Measurements from ENCODE around the gene ANKRD63. TPM values are rescaled to one million over a fixed set of nuclear protein-coding genes. Genes with fewer than 3 reads are reported as not detected.

ANKRD63 gene
- total and polyA plus RNA-seq, 4 donors: not detected

GRCh38 chr15:40310001-40310959, 27.4 kb upstream of the ANKRD63 start:
- intact Hi-C loops (cut with DNase I): loop anchor here in 1 of 2 donors (10.0 kb wide), 1 partner anchor 55 kb away; no protein-coding TSS in a partner anchor
- no peaks in the 10 kb centered on the region for H3K27me3 ChIP-seq (ENCODE audit: control insufficient read depth in 1 of 2, insufficient read depth in 2 of 2, low read length in 1 of 2)
- no peak overlapping the region for H3K27ac ChIP-seq (ENCODE audit: low read depth in 1 of 2, low read length in 2 of 2)
- H3K4me1 ChIP-seq (ENCODE audit: control insufficient read depth in 1 of 2, insufficient read depth in 2 of 2, low read length in 2 of 2): no peaks in the 10 kb centered on the region
- H3K9me3 ChIP-seq (ENCODE audit: control insufficient read depth, low read length): no peaks in the 10 kb centered on the region
- DNase-seq: peak; percentile 68 to 78
- ATAC-seq (ENCODE audit: low FRiP score): peak; percentile 57
- H3K4me3 ChIP-seq (ENCODE audit: low read length in 2 of 2): no peak overlapping the region
- WGBS, 2 donors: 45 to 47% methylated on average over 4 of the region's 4 CpGs
- no peaks in the 10 kb centered on the region for H3K36me3 ChIP-seq (ENCODE audit: control insufficient read depth in 1 of 2, insufficient read depth in 2 of 2, low read length in 1 of 2)

DNA sequence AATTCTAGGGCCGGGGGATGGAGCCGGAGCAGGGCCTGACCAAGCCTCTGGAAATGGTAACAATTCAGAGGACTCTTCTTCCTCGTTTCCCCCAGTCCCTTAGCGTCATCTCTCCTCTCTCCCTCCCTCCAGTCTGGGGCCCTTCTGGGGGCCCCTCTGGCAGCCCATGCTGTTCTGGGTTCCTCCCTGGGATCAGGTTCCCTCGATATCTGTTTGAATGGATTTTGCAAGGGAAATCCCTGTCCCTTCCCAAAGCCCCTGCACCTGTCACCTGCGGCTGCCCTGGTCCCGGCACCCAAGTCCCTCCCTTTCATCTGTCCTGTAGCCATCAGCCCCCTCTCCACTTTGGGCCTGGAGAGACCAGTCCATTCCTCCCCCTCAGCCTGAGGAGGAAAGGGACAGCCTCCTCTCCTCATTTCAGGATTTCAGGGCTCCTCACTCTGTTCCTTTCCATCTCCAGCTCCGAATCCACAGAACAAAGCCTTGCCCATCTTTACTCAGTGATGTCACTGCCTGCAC, 26.5 kb upstream of the ANKRD63 start:
- H3K4me1 ChIP-seq (ENCODE audit: control insufficient read depth in 1 of 2, insufficient read depth in 2 of 2, low read length in 2 of 2): no peaks in the 10 kb centered on the region
- intact Hi-C loops (cut with DNase I): no loop called here
- no peak overlapping the region for H3K27ac ChIP-seq (ENCODE audit: low read depth in 1 of 2, low read length in 2 of 2)
- H3K36me3 ChIP-seq (ENCODE audit: control insufficient read depth in 1 of 2, insufficient read depth in 2 of 2, low read length in 1 of 2): no peaks in the 10 kb centered on the region
- H3K27me3 ChIP-seq (ENCODE audit: control insufficient read depth in 1 of 2, insufficient read depth in 2 of 2, low read length in 1 of 2): no peaks in the 10 kb centered on the region
- no peak overlapping the region for H3K4me3 ChIP-seq (ENCODE audit: low read length in 2 of 2)
- DNase-seq: peak; percentile 27 to 36
- ATAC-seq (ENCODE audit: low FRiP score): no peak
- WGBS, 2 donors: 93 to 96% methylated on average over 8 of the region's 8 CpGs
- no peaks in the 10 kb centered on the region for H3K9me3 ChIP-seq (ENCODE audit: control insufficient read depth, low read length)

DNA sequence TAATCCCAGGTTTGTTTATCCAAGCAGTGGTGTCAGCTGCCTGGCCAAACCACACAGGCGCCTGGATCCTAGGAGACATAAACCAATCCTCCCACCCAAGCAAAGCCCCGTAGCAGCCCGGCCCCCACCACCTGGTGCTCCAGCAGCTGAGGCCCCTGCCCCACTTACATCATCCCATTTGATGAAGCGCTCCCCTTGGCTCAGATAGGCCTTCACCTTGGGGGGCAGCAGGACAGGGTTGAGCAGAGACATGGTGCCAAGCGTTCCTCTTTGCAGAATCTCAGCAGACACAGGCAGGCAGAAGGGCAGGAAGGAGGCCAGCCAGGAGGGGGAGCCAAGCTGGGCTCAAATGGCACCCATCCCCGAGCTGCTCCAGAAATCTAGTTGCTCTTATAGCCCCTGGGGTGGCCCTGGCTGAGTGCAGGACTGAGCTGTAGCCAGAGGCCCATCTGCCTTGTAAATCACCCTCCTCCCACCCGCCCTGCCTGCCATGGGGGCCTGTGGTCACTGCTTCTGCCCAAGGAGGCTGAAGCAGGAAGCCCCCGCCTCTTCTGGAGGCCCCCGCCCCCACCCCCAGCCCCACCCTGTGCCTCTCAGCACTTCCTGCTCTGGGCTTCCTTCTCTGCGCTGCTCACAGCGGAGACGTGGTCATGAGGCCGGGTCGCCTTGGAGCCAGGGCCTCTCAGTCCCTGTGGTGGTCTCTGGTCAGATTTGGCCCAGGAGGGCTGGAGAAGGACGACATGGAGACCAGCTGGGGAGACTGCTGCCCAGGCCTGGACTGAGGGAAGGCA, 24.8 kb upstream of the ANKRD63 start, which contains the start of gene PLCB2:
Gene PLCB2, minus strand, starts transcription at position 515 of the 791 bp plus-strand sequence. Its CDS starts 263 bp downstream, at position 252.
- Histone ChIP-seq H3K9me3 (ENCODE audit: control insufficient read depth, low read length) (no peaks in the 10 kb centered on the region), H3K27ac (ENCODE audit: low read depth in 1 of 2, low read length in 2 of 2) (no peak within 1 kb of the TSS), H3K27me3 (ENCODE audit: control insufficient read depth in 1 of 2, insufficient read depth in 2 of 2, low read length in 1 of 2) (no peaks in the 10 kb centered on the region), H3K36me3 (ENCODE audit: control insufficient read depth in 1 of 2, insufficient read depth in 2 of 2, low read length in 1 of 2) (no peaks in the 10 kb centered on the region), H3K4me1 (ENCODE audit: control insufficient read depth in 1 of 2, insufficient read depth in 2 of 2, low read length in 2 of 2) (no peaks in the 10 kb centered on the region), H3K4me3 (ENCODE audit: low read length in 2 of 2) (no peak within 1 kb of the TSS)
- WGBS, 2 donors: 86 to 87% methylated on average over 14 to 15 of the region's 15 CpGs
- ATAC-seq (ENCODE audit: low FRiP score) (peak; percentile 72), DNase-seq (peak; percentile 72 to 86)
- intact Hi-C loops (cut with DNase I): no loop called here

- intact Hi-C loops (cut with DNase I): no loop called here
- Histone ChIP-seq H3K27ac (ENCODE audit: low read depth in 1 of 2, low read length in 2 of 2) (no peak overlapping the region), H3K4me3 (ENCODE audit: low read length in 2 of 2) (no peak overlapping the region), H3K27me3 (ENCODE audit: control insufficient read depth in 1 of 2, insufficient read depth in 2 of 2, low read length in 1 of 2) (no peaks in the 10 kb centered on the region), H3K4me1 (ENCODE audit: control insufficient read depth in 1 of 2, insufficient read depth in 2 of 2, low read length in 2 of 2) (no peaks in the 10 kb centered on the region), H3K9me3 (ENCODE audit: control insufficient read depth, low read length) (no peaks in the 10 kb centered on the region), H3K36me3 (ENCODE audit: control insufficient read depth in 1 of 2, insufficient read depth in 2 of 2, low read length in 1 of 2) (no peaks in the 10 kb centered on the region)
- ATAC-seq (ENCODE audit: low FRiP score) (no peak), DNase-seq (peak; percentile 50 to 59)
- WGBS, 2 donors: 85 to 93% methylated on average over 7 of the region's 7 CpGs
These were observed 24.0 kb upstream of the ANKRD63 start for GRCh38 chr15:40306908-40307307.

DNA sequence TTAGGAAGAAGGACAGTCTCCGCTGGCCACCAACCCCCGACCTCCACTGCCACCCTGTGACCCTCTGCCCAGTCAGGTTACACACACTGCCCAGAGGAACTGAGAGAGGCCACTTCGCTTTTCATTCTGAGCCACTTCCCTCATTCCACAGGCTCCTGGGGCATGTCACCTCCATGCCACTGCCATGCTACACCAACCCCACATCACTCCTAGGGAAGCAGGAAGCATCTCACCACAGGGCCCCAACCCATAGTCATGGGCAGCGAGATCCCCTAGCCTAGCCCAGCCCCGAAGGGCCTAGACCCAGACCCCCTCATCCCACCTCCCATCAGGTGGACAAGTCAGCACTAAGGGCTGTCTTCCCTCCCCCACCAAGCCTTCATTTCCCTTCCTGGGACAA, 23.5 kb upstream of the ANKRD63 start:
- no peaks in the 10 kb centered on the region for H3K27me3 ChIP-seq (ENCODE audit: control insufficient read depth in 1 of 2, insufficient read depth in 2 of 2, low read length in 1 of 2)
- no peaks in the 10 kb centered on the region for H3K36me3 ChIP-seq (ENCODE audit: control insufficient read depth in 1 of 2, insufficient read depth in 2 of 2, low read length in 1 of 2)
- DNase-seq (peak; percentile 48 to 63), ATAC-seq (ENCODE audit: low FRiP score) (no peak)
- no peaks in the 10 kb centered on the region for H3K9me3 ChIP-seq (ENCODE audit: control insufficient read depth, low read length)
- 89 to 94% methylated on average over 5 of the region's 5 CpGs for WGBS, 2 donors
- intact Hi-C loops (cut with DNase I): no loop called here
- H3K4me1 ChIP-seq (ENCODE audit: control insufficient read depth in 1 of 2, insufficient read depth in 2 of 2, low read length in 2 of 2): no peaks in the 10 kb centered on the region
- H3K27ac ChIP-seq (ENCODE audit: low read depth in 1 of 2, low read length in 2 of 2): no peak overlapping the region
- no peak overlapping the region for H3K4me3 ChIP-seq (ENCODE audit: low read length in 2 of 2)

DNA sequence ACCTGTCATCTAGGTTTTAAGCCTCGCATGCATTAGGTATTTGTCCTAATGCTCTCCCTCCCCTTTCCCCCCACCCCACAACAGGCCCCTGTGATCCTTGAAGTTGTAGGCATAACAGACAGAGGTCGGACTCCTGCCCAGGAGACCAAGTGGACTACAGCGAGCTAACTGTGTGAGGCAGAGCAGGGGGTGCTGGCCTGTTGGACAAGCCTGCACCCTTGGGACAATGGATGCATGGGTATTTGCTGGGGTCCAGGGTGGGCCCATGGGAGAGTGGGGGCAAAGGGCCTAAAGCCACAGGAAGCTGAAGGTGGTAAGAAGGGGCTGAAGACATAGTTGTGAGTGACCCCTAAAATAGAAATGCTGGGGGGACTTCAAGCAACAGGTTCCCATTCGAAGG, 22.4 kb upstream of the ANKRD63 start:
- Histone ChIP-seq H3K27ac (ENCODE audit: low read depth in 1 of 2, low read length in 2 of 2) (no peak overlapping the region), H3K4me1 (ENCODE audit: control insufficient read depth in 1 of 2, insufficient read depth in 2 of 2, low read length in 2 of 2) (no peaks in the 10 kb centered on the region), H3K9me3 (ENCODE audit: control insufficient read depth, low read length) (no peaks in the 10 kb centered on the region), H3K4me3 (ENCODE audit: low read length in 2 of 2) (no peak overlapping the region), H3K36me3 (ENCODE audit: control insufficient read depth in 1 of 2, insufficient read depth in 2 of 2, low read length in 1 of 2) (no peaks in the 10 kb centered on the region), H3K27me3 (ENCODE audit: control insufficient read depth in 1 of 2, insufficient read depth in 2 of 2, low read length in 1 of 2) (no peaks in the 10 kb centered on the region)
- intact Hi-C loops (cut with DNase I): no loop called here
- ATAC-seq (ENCODE audit: low FRiP score) (no peak), DNase-seq (peak; percentile 17 to 24)
- 94 to 97% methylated on average over 4 of the region's 4 CpGs for WGBS, 2 donors

- DNase-seq (peak in 1 of 2 donors; percentile 49), ATAC-seq (ENCODE audit: low FRiP score) (no peak)
- H3K4me3 ChIP-seq (ENCODE audit: low read length in 2 of 2): no peak overlapping the region
- no peaks in the 10 kb centered on the region for H3K36me3 ChIP-seq (ENCODE audit: control insufficient read depth in 1 of 2, insufficient read depth in 2 of 2, low read length in 1 of 2)
- no peak overlapping the region for H3K27ac ChIP-seq (ENCODE audit: low read depth in 1 of 2, low read length in 2 of 2)
- no peaks in the 10 kb centered on the region for H3K27me3 ChIP-seq (ENCODE audit: control insufficient read depth in 1 of 2, insufficient read depth in 2 of 2, low read length in 1 of 2)
- 96 to 100% methylated on average over 2 of the region's 2 CpGs for WGBS, 2 donors
- no peaks in the 10 kb centered on the region for H3K9me3 ChIP-seq (ENCODE audit: control insufficient read depth, low read length)
- intact Hi-C loops (cut with DNase I): no loop called here
- no peaks in the 10 kb centered on the region for H3K4me1 ChIP-seq (ENCODE audit: control insufficient read depth in 1 of 2, insufficient read depth in 2 of 2, low read length in 2 of 2)
These were observed 20.7 kb upstream of the ANKRD63 start for GRCh38 chr15:40303576-40303975.

GRCh38 chr15:40302981-40303380, 20.1 kb upstream of the ANKRD63 start:
- WGBS, 2 donors: 53 to 56% methylated on average over 11 of the region's 11 CpGs
- no peak for ATAC-seq (ENCODE audit: low FRiP score)
- DNase-seq: peak; percentile 35 to 39
- Histone ChIP-seq H3K4me3 (ENCODE audit: low read length in 2 of 2) (no peak overlapping the region), H3K4me1 (ENCODE audit: control insufficient read depth in 1 of 2, insufficient read depth in 2 of 2, low read length in 2 of 2) (no peaks in the 10 kb centered on the region), H3K36me3 (ENCODE audit: control insufficient read depth in 1 of 2, insufficient read depth in 2 of 2, low read length in 1 of 2) (no peaks in the 10 kb centered on the region), H3K27ac (ENCODE audit: low read depth in 1 of 2, low read length in 2 of 2) (no peak overlapping the region), H3K27me3 (ENCODE audit: control insufficient read depth in 1 of 2, insufficient read depth in 2 of 2, low read length in 1 of 2) (no peaks in the 10 kb centered on the region), H3K9me3 (ENCODE audit: control insufficient read depth, low read length) (no peaks in the 10 kb centered on the region)
- intact Hi-C loops (cut with DNase I): no loop called here

Data from aorta (tissue), 5 donors.